Pancreas (tissue), 10 donors: ENCODE measurements around the gene LCAT. TPM values are rescaled to one million over a fixed set of nuclear protein-coding genes. Genes with fewer than 3 reads are reported as not detected.

Source experiments
- ATAC-seq, 4 donors: fragments of 200-7000 bp; cut with Tn5 transposase; one replicate each; pipeline versions ENCODE4 v1.8.0 to v1.9.1; 2020; ENCODE audit warnings: mild to moderate bottlenecking in 4 of 4, moderate library complexity in 4 of 4
- DNase-seq, 6 donors: peaks; one replicate each; pipeline ENCODE4 v3.0.0-alpha.2; 2020
- FAIRE-seq: peaks from 2 replicates; lab custom pipeline; 2012; peaks lifted over from hg19 to GRCh38; lab: Jason Lieb, UNC
- H3K27ac ChIP-seq, 4 donors: fragments of 200-600 bp; sonication (generic); 1 replicate in 3 of 4; 2 replicates in 1 of 4; pipeline versions ENCODE4 v1.5.0 to v1.8.0; 2020
- H3K27me3 ChIP-seq, 4 donors: fragments of 200-600 bp; one replicate each; pipeline ENCODE4 v1.8.0; 2021
- H3K36me3 ChIP-seq, 3 donors: fragments of 200-600 bp; sonication (generic) in 1 of 3; one replicate each; pipeline versions ENCODE4 v1.5.0 to v1.8.0; 2020 to 2021
- H3K4me1 ChIP-seq, 3 donors: fragments of 200-600 bp; one replicate each; pipeline ENCODE4 v1.8.0; 2021
- H3K4me3 ChIP-seq, 4 donors: fragments of 200-600 bp; sonication (generic) in 2 of 4; one replicate each; pipeline versions ENCODE4 v1.5.0 to v1.8.0; 2020 to 2021
- H3K9me3 ChIP-seq, 4 donors: fragments of 200-600 bp; one replicate each; pipeline ENCODE4 v1.8.0; 2021
- WGBS, 2 donors: extraction: QIAGEN DNeasy Blood & Tissue Kit; methylation state at CpG; one replicate each; pipeline ENCODE4 v1.1.7; 2013; 5-methylcytosine and 5-hydroxymethylcytosine counted together
- intact Hi-C, 3 donors: fragments of 100-400 bp; cut with DNase I; formaldehyde crosslinking; loops; one replicate each; pipeline versions ENCODE4 v1.11.1 to v1.14.2; 2022
- polyA plus RNA-seq, 2 donors: library from polyadenylated mRNA; stranded (reverse); fragments of 200-250 nt; gene quantifications; one replicate each; pipeline ENCODE4 v1.2.3, GENCODE V29; 2013
- total RNA-seq, 6 donors: library from RNA; stranded (reverse); fragmentation: NEBNext Ultra II Directional in 4 of 6; extraction: Animal tissue kit (Norgen Biotek cat#: 25700) in 4 of 6; gene quantifications; one replicate each; pipeline versions ENCODE4 v1.2.1 to v1.2.4, GENCODE V29; 2021 to 2023
- TF ChIP-seq, protein P1 (sequence below), 4 donors: fragments of 200-600 bp; sonication (generic) in 3 of 4; IDR thresholded peaks; one replicate each; pipeline versions ENCODE4 v1.5.0 to v1.8.0; 2021; ENCODE audit warnings: antibody characterized with exemption in 4 of 4
- donor health status: healthy with polysubstance abuse.
- donor health status: DM: no; HTN: no; CAD: no; lungs with moderate emphysema.
- donor health status: DM: no; HTN: no; CAD: no.
- donor health status: control.
- donor health status: control.
- donor health status: Bipolar disorder and iron deficiency.
- donor health status: DM: yes; HTN: yes; CAD: no.
- donor health status: DM: no; HTN: no; CAD: no.
- donor health status: DM: no; HTN: no; CAD: no.
- donor health status: DM: yes; HTN: yes; CAD: no.

The LCAT gene
- total and polyA plus RNA-seq, 8 donors: 2.8 to 65.5 (median 10.3) TPM

DNA sequence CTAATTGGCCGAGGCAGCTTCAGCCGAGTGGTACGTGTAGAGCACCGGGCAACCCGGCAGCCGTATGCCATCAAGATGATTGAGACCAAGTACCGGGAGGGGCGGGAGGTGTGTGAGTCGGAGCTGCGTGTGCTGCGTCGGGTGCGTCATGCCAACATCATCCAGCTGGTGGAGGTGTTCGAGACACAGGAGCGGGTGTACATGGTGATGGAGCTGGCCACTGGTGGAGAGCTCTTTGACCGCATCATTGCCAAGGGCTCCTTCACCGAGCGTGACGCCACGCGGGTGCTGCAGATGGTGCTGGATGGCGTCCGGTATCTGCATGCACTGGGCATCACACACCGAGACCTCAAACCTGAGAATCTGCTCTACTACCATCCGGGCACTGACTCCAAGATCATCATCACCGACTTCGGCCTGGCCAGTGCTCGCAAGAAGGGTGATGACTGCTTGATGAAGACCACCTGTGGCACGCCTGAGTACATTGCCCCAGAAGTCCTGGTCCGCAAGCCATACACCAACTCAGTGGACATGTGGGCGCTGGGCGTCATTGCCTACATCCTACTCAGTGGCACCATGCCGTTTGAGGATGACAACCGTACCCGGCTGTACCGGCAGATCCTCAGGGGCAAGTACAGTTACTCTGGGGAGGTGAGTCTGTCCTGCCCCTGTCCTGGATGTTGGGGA is 34.7 kb downstream of the LCAT start:
- FAIRE-seq (no peak), DNase-seq (peak in 1 of 6 donors; percentile 40), ATAC-seq (no peak)
- TF ChIP-seq, protein P1, sequence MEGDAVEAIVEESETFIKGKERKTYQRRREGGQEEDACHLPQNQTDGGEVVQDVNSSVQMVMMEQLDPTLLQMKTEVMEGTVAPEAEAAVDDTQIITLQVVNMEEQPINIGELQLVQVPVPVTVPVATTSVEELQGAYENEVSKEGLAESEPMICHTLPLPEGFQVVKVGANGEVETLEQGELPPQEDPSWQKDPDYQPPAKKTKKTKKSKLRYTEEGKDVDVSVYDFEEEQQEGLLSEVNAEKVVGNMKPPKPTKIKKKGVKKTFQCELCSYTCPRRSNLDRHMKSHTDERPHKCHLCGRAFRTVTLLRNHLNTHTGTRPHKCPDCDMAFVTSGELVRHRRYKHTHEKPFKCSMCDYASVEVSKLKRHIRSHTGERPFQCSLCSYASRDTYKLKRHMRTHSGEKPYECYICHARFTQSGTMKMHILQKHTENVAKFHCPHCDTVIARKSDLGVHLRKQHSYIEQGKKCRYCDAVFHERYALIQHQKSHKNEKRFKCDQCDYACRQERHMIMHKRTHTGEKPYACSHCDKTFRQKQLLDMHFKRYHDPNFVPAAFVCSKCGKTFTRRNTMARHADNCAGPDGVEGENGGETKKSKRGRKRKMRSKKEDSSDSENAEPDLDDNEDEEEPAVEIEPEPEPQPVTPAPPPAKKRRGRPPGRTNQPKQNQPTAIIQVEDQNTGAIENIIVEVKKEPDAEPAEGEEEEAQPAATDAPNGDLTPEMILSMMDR (IDR thresholded peaks at IDR 0.05): no peak
- no peaks in the 10 kb centered on the region for H3K27me3 ChIP-seq
- no peak overlapping the region for H3K4me3 ChIP-seq
- H3K36me3 ChIP-seq: peaks cover 0 to 25% (median 10%) of the 10 kb centered on the region in 3 donors
- intact Hi-C loops: no loop called here
- no peak overlapping the region for H3K27ac ChIP-seq
- no peaks in the 10 kb centered on the region for H3K9me3 ChIP-seq
- no peaks in the 10 kb centered on the region for H3K4me1 ChIP-seq
- 95% methylated on average over 36 of the region's 36 CpGs for WGBS, 2 donors

DNA sequence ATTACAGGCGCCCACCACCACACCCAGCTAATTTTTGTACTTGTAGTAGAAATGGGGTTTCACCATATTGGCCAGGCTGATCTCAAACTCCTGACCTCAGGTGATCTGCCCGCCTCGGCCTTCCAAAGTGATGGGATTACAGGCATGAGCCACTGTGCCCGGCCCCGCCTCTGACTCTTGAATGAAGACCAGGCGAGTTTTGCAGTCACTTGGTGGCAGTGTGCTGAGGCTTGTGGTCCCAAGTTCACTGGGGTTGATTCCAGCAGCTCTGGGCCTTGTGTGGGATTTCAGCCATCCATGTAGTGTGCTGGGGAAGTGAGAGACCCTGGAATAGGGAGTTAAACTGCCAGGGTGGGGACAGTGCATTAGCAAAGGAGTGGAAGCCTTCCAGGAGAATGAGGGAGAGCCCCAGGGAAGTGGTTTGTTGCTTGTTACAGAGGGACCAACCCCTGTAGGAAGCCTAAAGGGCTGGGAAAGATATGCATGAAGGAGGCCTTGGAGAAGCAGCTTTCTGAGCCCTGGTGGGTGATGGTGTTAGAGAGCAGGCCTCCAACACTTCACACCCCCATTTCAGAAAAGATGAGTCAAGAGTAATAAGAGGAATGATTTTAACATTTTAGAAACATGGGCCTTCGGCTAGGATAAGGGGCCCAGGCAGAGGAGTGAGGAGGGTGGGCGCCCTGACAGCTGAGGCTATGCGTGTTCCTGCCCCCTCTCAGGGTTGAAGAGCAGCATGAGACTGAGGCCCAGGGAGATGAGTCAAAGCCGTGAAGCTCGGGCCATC is 36.3 kb downstream of the LCAT start:
- intact Hi-C loops: no loop called here
- TF ChIP-seq, protein P1 (IDR thresholded peaks at IDR 0.05): no peak
- no peak overlapping the region for H3K4me3 ChIP-seq
- H3K4me1 ChIP-seq: no peaks in the 10 kb centered on the region
- WGBS, 2 donors: 88 to 89% methylated on average over 11 of the region's 11 CpGs
- ATAC-seq: no peak
- no peaks in the 10 kb centered on the region for H3K9me3 ChIP-seq
- no peak for FAIRE-seq
- no peak overlapping the region for H3K27ac ChIP-seq
- peaks cover 0 to 30% (median 10%) of the 10 kb centered on the region in 3 donors for H3K36me3 ChIP-seq
- H3K27me3 ChIP-seq: no peaks in the 10 kb centered on the region
- DNase-seq: no peak

DNA sequence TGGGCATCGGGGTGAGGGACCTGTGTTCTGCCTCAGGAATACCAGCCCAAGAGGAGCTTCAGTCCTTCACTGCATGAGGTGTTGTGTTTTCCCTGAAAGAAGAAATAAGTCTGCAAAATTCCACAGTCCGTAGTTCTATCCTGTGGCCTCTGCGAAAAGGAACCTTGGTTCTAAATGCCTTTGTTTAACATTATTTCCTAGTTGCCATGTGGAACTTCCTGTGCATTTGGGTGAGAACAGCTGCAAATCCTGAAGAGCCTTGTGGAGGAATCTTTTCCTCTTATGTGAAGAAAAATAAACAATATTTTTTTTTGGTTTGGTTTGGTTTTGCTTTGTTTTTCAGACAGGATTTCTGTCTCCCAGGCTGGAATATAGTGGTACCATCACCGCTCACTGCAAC is 41.1 kb downstream of the LCAT start:
- TF ChIP-seq, protein P1 (IDR thresholded peaks at IDR 0.05): no peak
- FAIRE-seq (no peak), ATAC-seq (no peak), DNase-seq (no peak)
- no peaks in the 10 kb centered on the region for H3K9me3 ChIP-seq
- H3K27ac ChIP-seq: no peak overlapping the region
- 87 to 91% methylated on average over 4 of the region's 4 CpGs for WGBS, 2 donors
- no peaks in the 10 kb centered on the region for H3K4me1 ChIP-seq
- H3K36me3 ChIP-seq: peaks cover 0 to 4% (median 0%) of the 10 kb centered on the region in 3 donors
- H3K27me3 ChIP-seq: no peaks in the 10 kb centered on the region
- no peak overlapping the region for H3K4me3 ChIP-seq
- intact Hi-C loops: no loop called here

DNA sequence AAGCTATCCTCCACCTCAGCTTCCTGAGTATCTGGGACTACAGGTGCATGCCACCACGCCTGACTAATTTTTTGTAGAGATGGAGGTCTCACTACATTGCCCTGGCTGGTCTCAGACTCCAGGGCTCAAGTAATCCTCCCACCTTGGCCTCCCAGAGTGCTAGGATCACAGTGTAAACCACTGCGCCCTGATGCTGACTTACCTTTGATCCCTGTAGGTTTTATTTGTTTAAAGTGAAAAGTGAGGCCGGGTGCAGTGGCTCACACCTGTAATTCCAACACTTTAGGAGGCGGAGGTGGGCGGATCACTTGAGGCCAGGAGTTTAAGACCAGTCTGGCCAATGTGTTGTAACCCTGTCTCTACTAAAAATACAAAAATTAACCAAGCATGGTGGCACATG is 42.2 kb downstream of the LCAT start:
- Histone ChIP-seq H3K36me3 (peaks cover 0 to 4% (median 0%) of the 10 kb centered on the region in 3 donors), H3K27me3 (no peaks in the 10 kb centered on the region), H3K4me3 (no peak overlapping the region), H3K9me3 (no peaks in the 10 kb centered on the region), H3K4me1 (peaks cover 0 to 3% (median 0%) of the 10 kb centered on the region in 3 donors), H3K27ac (no peak overlapping the region)
- intact Hi-C loops: no loop called here
- 86% methylated on average over 5 of the region's 5 CpGs for WGBS, 2 donors
- no peak for ATAC-seq
- DNase-seq: no peak
- FAIRE-seq: no peak
- TF ChIP-seq, protein P1 (IDR thresholded peaks at IDR 0.05): no peak
